Neural cell (in vitro differentiated cells): Measurements from ENCODE around the gene OPRL1. TPM values are rescaled to one million over a fixed set of nuclear protein-coding genes. Genes with fewer than 3 reads are reported as not detected.

Source experiments
- H2AFZ ChIP-seq: fragments of 200-600, 300-800 bp; sonication (generic), shearing (Covaris generic); 2 replicates; pipeline ENCODE4 v1.6.0; 2014; ENCODE audit warnings: low read depth, mild to moderate bottlenecking, antibody characterized with exemption, low read length, moderate library complexity
- H3F3A ChIP-seq: fragments of 200-600 bp; shearing (Covaris generic); 2 replicates; pipeline ENCODE4 v1.6.1; 2016; ENCODE audit warnings: mild to moderate bottlenecking, moderate library complexity, mixed read lengths, antibody characterized with exemption, low read length; ENCODE audit not compliant: insufficient read depth, poor library complexity, severe bottlenecking
- H3K27ac ChIP-seq: fragments of 200-600, 300-800 bp; sonication (generic), shearing (Covaris generic); 2 replicates; pipeline ENCODE4 v1.5.1; 2014; ENCODE audit warnings: mild to moderate bottlenecking, low read length, moderate library complexity
- H3K27me3 ChIP-seq: fragments of 300-800, 200-600 bp; sonication (generic), shearing (Covaris generic); 2 replicates; pipeline ENCODE4 v1.6.0; 2014; ENCODE audit warnings: mild to moderate bottlenecking, low read depth, low read length, moderate library complexity; ENCODE audit not compliant: insufficient read depth
- H3K36me3 ChIP-seq: fragments of 300-800, 200-600 bp; sonication (generic), shearing (Covaris generic); 2 replicates; pipeline ENCODE4 v1.5.1; 2014; ENCODE audit warnings: mild to moderate bottlenecking, antibody characterized with exemption, low read length, moderate library complexity; ENCODE audit not compliant: insufficient read depth
- H3K4me2 ChIP-seq: fragments of 300-800, 200-600 bp; sonication (generic), shearing (Covaris generic); 2 replicates; pipeline ENCODE4 v1.6.0; 2014; ENCODE audit warnings: mild to moderate bottlenecking, low read length
- H3K4me3 ChIP-seq: fragments of 300-800, 200-600 bp; sonication (generic), shearing (Covaris generic); 2 replicates; pipeline ENCODE4 v1.5.1; 2014; ENCODE audit warnings: mild to moderate bottlenecking, low read length, moderate library complexity
- H3K79me2 ChIP-seq: fragments of 200-600 bp; shearing (Covaris generic); replicated peaks from 2 replicates; pipeline ENCODE4 v1.6.0; 2014; ENCODE audit warnings: mild to moderate bottlenecking, low read length, moderate library complexity; ENCODE audit not compliant: insufficient read depth
- H3K9ac ChIP-seq: fragments of 300-800, 200-600 bp; sonication (generic), shearing (Covaris generic); 2 replicates; pipeline ENCODE4 v1.6.1; 2016; ENCODE audit warnings: mild to moderate bottlenecking, low read length, mixed read lengths
- H3K9me2 ChIP-seq: fragments of 200-600 bp; shearing (Covaris generic); 2 replicates; pipeline ENCODE4 v1.6.1; 2016; ENCODE audit warnings: mild to moderate bottlenecking, low read length, mixed read lengths; ENCODE audit not compliant: insufficient read depth
- H3K9me3 ChIP-seq: fragments of 200-600, 300-800 bp; sonication (generic), shearing (Covaris generic); 2 replicates; pipeline ENCODE4 v1.6.1; 2016; ENCODE audit warnings: mild to moderate bottlenecking, mixed run types, low read length, moderate library complexity, mixed read lengths
- H4K20me1 ChIP-seq: fragments of 200-600 bp; shearing (Covaris generic); 2 replicates; pipeline ENCODE4 v1.6.1; 2016; ENCODE audit warnings: mild to moderate bottlenecking, mixed run types; ENCODE audit not compliant: insufficient read depth
- EP300 ChIP-seq: fragments of 450-650 bp; conservative IDR thresholded peaks from 2 replicates; pipeline ENCODE4 v1.6.1; 2014; ENCODE audit warnings: antibody characterized with exemption, mild to moderate bottlenecking, moderate library complexity; ENCODE audit not compliant: poor library complexity, severe bottlenecking
- EZH2 ChIP-seq: fragments of 200-600, 300-800 bp; shearing (Covaris generic), sonication (generic); IDR thresholded peaks from 2 replicates; pipeline ENCODE4 v1.6.1; 2014; ENCODE audit warnings: antibody characterized with exemption, low read length, borderline replicate concordance, mild to moderate bottlenecking; ENCODE audit not compliant: insufficient read depth, poor library complexity, severe bottlenecking
- MXI1 ChIP-seq: fragments of 450-650 bp; conservative IDR thresholded peaks from 2 replicates; pipeline ENCODE4 v1.6.1; 2014; ENCODE audit warnings: antibody characterized with exemption, mild to moderate bottlenecking; ENCODE audit not compliant: poor library complexity, severe bottlenecking
- RAD21 ChIP-seq: fragments of 450-650 bp; conservative IDR thresholded peaks from 2 replicates; pipeline ENCODE4 v1.6.1; 2014; ENCODE audit warnings: antibody characterized with exemption, mild to moderate bottlenecking, moderate library complexity
- SMC3 ChIP-seq: fragments of 450-650 bp; conservative IDR thresholded peaks from 2 replicates; pipeline ENCODE4 v1.6.1; 2014; ENCODE audit warnings: antibody characterized with exemption, mild to moderate bottlenecking, moderate library complexity; ENCODE audit not compliant: poor library complexity
- polyA plus RNA-seq: library from polyadenylated mRNA; depleted of rRNA; stranded (reverse); fragments of >200 nt; gene quantifications from 2 replicates; pipeline ENCODE4 v1.2.3, GENCODE V29; 2014
- TF ChIP-seq, protein P1 (sequence below): IDR thresholded peaks from 2 replicates; pipeline ENCODE4 v1.6.1; 2012; ENCODE audit warnings: borderline replicate concordance
- TF ChIP-seq, protein P2 (sequence below): fragments of 450-650 bp; IDR thresholded peaks from 2 replicates; pipeline ENCODE4 v1.5.1; 2014; ENCODE audit warnings: antibody characterized with exemption, mild to moderate bottlenecking, moderate library complexity; ENCODE audit not compliant: poor library complexity, severe bottlenecking

OPRL1 gene
- polyA plus RNA-seq, 1 donor from 2014 or later: 18.3 TPM

DNA sequence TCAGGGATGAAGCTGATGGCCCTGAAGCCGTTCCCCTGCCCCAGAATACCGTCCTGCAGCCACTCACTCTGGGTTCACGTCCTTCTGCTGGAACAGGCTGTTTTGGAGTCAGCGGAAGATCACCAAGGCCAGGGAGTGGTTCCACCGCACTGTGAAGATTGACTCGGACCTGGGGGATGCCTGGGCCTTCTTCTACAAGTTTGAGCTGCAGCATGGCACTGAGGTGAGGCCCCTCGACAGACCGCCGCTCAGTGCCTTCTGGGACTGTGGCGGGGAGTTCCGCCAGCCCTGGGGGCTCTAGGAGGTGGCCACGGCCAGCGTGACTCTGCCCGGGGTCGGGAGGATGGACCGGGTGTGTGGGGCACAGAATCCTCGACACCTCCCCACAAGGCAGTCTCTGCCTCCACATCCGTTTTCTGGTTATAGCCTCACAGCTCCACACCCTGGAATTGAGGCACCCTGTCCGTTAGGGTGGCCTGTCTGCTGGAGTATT is 48.0 kb upstream of the OPRL1 start:
- Histone ChIP-seq H3K9ac (no peak overlapping the region), H3K9me2 (no peaks in the 10 kb centered on the region), H3K79me2 (no peaks in the 10 kb centered on the region), H3F3A (no peaks in the 10 kb centered on the region), H3K27ac (no peak overlapping the region), H4K20me1 (no peaks in the 10 kb centered on the region), H2AFZ (no peak overlapping the region), H3K4me3 (no peak overlapping the region), H3K36me3 (peaks cover 6% of the 10 kb centered on the region), H3K27me3 (peaks cover 1% of the 10 kb centered on the region), H3K9me3 (no peaks in the 10 kb centered on the region), H3K4me2 (no peak overlapping the region)
- TF ChIP-seq SMC3 (no peak), MXI1 (no peak), EZH2 (no peak), EP300 (no peak)
- TF ChIP-seq, protein P1, sequence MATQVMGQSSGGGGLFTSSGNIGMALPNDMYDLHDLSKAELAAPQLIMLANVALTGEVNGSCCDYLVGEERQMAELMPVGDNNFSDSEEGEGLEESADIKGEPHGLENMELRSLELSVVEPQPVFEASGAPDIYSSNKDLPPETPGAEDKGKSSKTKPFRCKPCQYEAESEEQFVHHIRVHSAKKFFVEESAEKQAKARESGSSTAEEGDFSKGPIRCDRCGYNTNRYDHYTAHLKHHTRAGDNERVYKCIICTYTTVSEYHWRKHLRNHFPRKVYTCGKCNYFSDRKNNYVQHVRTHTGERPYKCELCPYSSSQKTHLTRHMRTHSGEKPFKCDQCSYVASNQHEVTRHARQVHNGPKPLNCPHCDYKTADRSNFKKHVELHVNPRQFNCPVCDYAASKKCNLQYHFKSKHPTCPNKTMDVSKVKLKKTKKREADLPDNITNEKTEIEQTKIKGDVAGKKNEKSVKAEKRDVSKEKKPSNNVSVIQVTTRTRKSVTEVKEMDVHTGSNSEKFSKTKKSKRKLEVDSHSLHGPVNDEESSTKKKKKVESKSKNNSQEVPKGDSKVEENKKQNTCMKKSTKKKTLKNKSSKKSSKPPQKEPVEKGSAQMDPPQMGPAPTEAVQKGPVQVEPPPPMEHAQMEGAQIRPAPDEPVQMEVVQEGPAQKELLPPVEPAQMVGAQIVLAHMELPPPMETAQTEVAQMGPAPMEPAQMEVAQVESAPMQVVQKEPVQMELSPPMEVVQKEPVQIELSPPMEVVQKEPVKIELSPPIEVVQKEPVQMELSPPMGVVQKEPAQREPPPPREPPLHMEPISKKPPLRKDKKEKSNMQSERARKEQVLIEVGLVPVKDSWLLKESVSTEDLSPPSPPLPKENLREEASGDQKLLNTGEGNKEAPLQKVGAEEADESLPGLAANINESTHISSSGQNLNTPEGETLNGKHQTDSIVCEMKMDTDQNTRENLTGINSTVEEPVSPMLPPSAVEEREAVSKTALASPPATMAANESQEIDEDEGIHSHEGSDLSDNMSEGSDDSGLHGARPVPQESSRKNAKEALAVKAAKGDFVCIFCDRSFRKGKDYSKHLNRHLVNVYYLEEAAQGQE: no peak
- TF ChIP-seq, protein P2, sequence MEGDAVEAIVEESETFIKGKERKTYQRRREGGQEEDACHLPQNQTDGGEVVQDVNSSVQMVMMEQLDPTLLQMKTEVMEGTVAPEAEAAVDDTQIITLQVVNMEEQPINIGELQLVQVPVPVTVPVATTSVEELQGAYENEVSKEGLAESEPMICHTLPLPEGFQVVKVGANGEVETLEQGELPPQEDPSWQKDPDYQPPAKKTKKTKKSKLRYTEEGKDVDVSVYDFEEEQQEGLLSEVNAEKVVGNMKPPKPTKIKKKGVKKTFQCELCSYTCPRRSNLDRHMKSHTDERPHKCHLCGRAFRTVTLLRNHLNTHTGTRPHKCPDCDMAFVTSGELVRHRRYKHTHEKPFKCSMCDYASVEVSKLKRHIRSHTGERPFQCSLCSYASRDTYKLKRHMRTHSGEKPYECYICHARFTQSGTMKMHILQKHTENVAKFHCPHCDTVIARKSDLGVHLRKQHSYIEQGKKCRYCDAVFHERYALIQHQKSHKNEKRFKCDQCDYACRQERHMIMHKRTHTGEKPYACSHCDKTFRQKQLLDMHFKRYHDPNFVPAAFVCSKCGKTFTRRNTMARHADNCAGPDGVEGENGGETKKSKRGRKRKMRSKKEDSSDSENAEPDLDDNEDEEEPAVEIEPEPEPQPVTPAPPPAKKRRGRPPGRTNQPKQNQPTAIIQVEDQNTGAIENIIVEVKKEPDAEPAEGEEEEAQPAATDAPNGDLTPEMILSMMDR: no peak

GRCh38 chr20:64032706-64033624 is 46.9 kb upstream of the OPRL1 start:
- Histone ChIP-seq H3K27ac (no peak overlapping the region), H3K4me2 (no peak overlapping the region), H2AFZ (no peak overlapping the region), H3K36me3 (no peaks in the 10 kb centered on the region), H3K9me3 (no peaks in the 10 kb centered on the region), H4K20me1 (no peaks in the 10 kb centered on the region), H3K4me3 (no peak overlapping the region), H3K79me2 (no peaks in the 10 kb centered on the region), H3F3A (no peaks in the 10 kb centered on the region), H3K9me2 (no peaks in the 10 kb centered on the region), H3K27me3 (peaks cover 12% of the 10 kb centered on the region), H3K9ac (no peak overlapping the region)
- no peak for TF ChIP-seq RAD21
